IPS-18a (cell line): ENCODE data around the gene TMEM248.
"Not testable (repeated sequence)": the region's sequence is repeated elsewhere in the genome, so short reads cannot be mapped to it uniquely, and the experiment has no call there.

ENCODE experiments used
- H3K27ac ChIP-seq: one replicate; pipeline ENCODE4 v1.5.1; 2013; ENCODE audit warnings: low read length
- H3K27me3 ChIP-seq: one replicate; pipeline ENCODE4 v1.6.1; 2013; ENCODE audit warnings: mild to moderate bottlenecking, low read length; ENCODE audit not compliant: control insufficient read depth, insufficient read depth
- H3K36me3 ChIP-seq: one replicate; pipeline ENCODE4 v1.6.1; 2013; ENCODE audit warnings: low read depth, low read length; ENCODE audit not compliant: control insufficient read depth
- H3K4me1 ChIP-seq: one replicate; pipeline ENCODE4 v1.6.1; 2013; ENCODE audit warnings: low read depth, low read length; ENCODE audit not compliant: control insufficient read depth
- H3K4me3 ChIP-seq: one replicate; pipeline ENCODE4 v1.5.1; 2013; ENCODE audit warnings: low read length
- H3K9ac ChIP-seq: one replicate; pipeline ENCODE4 v1.6.1; 2013; ENCODE audit warnings: mild to moderate bottlenecking, low read length, moderate library complexity
- H3K9me3 ChIP-seq: one replicate; pipeline ENCODE4 v1.6.1; 2013; ENCODE audit warnings: low read depth, low read length; ENCODE audit not compliant: control insufficient read depth

The TMEM248 gene

DNA sequence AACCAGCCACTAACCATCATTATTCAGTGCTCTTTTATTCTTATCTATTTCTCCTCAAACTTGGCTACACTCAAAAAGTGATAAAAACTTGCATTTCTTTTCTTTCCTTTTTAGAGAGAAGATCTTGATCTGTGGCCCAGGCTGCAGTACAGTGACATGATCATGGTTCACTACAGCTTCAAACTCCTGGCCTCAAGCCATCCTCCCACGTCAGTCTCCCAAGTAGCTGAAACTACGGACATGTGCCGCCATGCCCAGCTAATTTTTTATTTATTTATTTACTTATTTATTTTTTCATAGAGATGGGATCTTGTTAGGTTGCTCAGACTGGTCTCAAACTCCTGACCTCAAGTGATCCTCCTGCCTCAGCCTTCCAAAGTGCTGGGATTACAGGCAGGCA, 24.6 kb upstream of the TMEM248 start:
- Histone ChIP-seq H3K27me3 (no peaks in the 10 kb centered on the region), H3K4me1 (no peaks in the 10 kb centered on the region), H3K4me3 (no peak overlapping the region), H3K36me3 (peaks cover 11% of the 10 kb centered on the region), H3K27ac (no peak overlapping the region), H3K9me3 (no peaks in the 10 kb centered on the region), H3K9ac (no peak overlapping the region)

DNA sequence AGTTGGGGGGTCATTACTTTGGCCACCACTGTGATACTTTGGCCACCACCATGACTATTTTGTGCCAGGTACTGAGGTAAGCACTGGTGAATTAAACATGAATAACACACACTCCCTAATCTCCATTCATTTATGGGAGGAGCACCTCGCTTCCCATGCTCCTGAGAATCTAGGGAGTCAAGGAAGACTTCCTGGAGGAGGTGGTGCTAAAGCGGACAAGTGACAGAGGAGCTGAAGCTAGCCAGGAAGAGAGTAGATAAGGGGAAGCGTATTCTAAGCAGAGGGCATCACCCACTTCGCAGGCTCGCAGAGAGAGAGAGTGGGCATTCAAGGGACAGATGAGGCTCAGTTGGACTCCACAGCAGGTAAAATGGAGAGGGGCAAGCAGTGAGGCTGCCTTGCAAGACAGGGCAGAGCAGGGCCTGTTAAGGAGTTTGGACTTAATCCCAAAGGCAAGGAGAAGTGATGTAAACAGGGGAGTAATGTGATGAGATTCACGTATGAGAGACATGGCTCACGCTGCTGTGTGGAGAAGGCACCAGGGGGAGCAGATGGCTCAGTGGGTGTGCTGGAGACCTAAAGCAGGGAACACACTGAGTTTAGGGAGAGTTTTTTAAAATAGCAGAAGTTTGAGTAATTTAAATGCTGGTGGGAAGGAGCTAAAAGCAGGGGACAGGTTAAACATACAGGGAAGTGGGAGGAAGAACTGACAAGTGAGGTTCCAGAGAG, 21.3 kb upstream of the TMEM248 start:
- H3K27me3 ChIP-seq: no peaks in the 10 kb centered on the region
- H3K36me3 ChIP-seq: peaks cover 11% of the 10 kb centered on the region
- H3K4me1 ChIP-seq: no peaks in the 10 kb centered on the region
- no peak overlapping the region for H3K4me3 ChIP-seq
- H3K9ac ChIP-seq: no peak overlapping the region
- no peaks in the 10 kb centered on the region for H3K9me3 ChIP-seq
- H3K27ac ChIP-seq: no peak overlapping the region

GRCh38 chr7:66901941-66902843, 18.8 kb upstream of the TMEM248 start:
- Histone ChIP-seq H3K27me3 (no peaks in the 10 kb centered on the region), H3K9ac (no peak overlapping the region), H3K4me3 (no peak overlapping the region)

GRCh38 chr7:66902844-66903180, 18.2 kb upstream of the TMEM248 start:
- Histone ChIP-seq H3K4me1 (no peaks in the 10 kb centered on the region), H3K27ac (no peak overlapping the region), H3K4me3 (no peak overlapping the region), H3K9ac (no peak overlapping the region), H3K9me3 (no peaks in the 10 kb centered on the region), H3K36me3 (peaks cover 11% of the 10 kb centered on the region), H3K27me3 (no peaks in the 10 kb centered on the region)

More at GRCh38 chr7:66901941-66902843, 18.8 kb upstream of the TMEM248 start:
- Histone ChIP-seq H3K4me1 (no peaks in the 10 kb centered on the region), H3K9me3 (no peaks in the 10 kb centered on the region), H3K27ac (no peak overlapping the region), H3K36me3 (peaks cover 11% of the 10 kb centered on the region)

DNA sequence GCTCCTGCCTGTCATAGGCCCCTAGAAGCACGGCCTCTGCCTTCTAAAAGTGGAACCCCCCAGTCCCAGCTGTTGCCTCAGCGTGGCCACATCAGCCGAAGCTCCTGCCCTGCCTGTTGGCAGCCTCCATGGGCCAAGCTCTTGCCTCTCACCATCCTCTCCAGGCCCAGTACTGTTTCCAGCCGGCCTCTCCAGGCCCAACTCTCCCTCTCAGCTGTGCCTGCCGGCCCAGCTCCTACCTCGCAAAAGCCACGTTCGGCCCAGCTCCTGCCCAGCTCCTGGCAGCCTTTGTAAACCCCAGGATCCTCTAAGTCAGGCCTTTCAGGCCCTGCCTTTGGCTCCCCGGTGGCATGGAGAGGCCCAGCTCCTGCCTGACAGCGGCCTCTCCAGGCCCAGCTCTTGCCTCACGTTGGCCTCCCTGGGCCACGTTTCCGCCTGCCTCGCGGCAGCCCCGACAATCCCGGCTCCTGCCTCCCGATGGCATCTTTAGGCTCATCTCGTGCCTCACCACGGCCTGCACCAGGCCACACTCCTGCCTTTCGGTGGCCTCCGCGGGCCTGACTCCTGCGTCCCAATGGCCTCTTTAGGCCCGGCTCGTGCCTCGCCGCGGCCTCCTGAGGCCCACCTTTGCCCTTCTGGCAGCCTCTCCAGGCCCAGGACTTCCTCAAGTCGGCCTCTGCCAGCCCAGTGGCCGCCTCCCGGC, 17.5 kb upstream of the TMEM248 start:
- Histone ChIP-seq H3K9me3 (no peaks in the 10 kb centered on the region), H3K36me3 (peaks cover 10% of the 10 kb centered on the region), H3K27me3 (no peaks in the 10 kb centered on the region), H3K9ac (no peak overlapping the region), H3K4me1 (no peaks in the 10 kb centered on the region), H3K4me3 (no peak overlapping the region), H3K27ac (no peak overlapping the region)

- H3K4me3 ChIP-seq: no peak overlapping the region
Measured at GRCh38 chr7:66904063-66904593, 16.9 kb upstream of the TMEM248 start.

GRCh38 chr7:66905278-66905677, 15.7 kb upstream of the TMEM248 start:
- no peaks in the 10 kb centered on the region for H3K4me1 ChIP-seq
- no peak overlapping the region for H3K4me3 ChIP-seq
- H3K27me3 ChIP-seq: no peaks in the 10 kb centered on the region
- H3K36me3 ChIP-seq: peaks cover 4% of the 10 kb centered on the region
- H3K27ac ChIP-seq: no peak overlapping the region
- H3K9me3 ChIP-seq: no peaks in the 10 kb centered on the region
- no peak overlapping the region for H3K9ac ChIP-seq

More at GRCh38 chr7:66904063-66904593, 16.9 kb upstream of the TMEM248 start:
- no peaks in the 10 kb centered on the region for H3K9me3 ChIP-seq
- no peak overlapping the region for H3K27ac ChIP-seq
- no peaks in the 10 kb centered on the region for H3K4me1 ChIP-seq
- no peak overlapping the region for H3K9ac ChIP-seq
- H3K27me3 ChIP-seq: no peaks in the 10 kb centered on the region
- H3K36me3 ChIP-seq: peaks cover 4% of the 10 kb centered on the region

DNA sequence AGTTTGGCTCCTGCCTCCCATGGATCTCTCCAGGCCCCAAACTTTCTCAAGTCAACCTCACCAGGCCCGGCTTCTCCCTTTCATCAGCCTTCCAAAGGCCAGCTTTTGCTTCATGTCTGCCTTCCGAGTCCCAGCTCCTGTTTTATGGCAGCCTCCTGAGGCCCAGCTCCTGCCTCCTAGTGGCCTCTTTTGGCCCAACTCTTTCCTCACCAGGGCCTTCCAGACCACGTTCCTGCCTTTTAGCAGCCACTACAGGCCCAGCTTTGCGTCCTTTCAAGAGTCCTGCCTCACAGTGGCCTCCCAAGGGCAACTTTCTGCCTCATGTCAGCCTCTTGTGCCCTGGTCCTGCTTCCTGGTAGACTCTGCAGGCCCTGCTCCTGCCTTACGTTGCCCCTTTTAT, 15.3 kb upstream of the TMEM248 start:
- H3K36me3 ChIP-seq: peaks cover 4% of the 10 kb centered on the region
- H3K27me3 ChIP-seq: no peaks in the 10 kb centered on the region
- no peak overlapping the region for H3K27ac ChIP-seq
- H3K4me3 ChIP-seq: no peak overlapping the region
- no peaks in the 10 kb centered on the region for H3K4me1 ChIP-seq
- no peak overlapping the region for H3K9ac ChIP-seq
- no peaks in the 10 kb centered on the region for H3K9me3 ChIP-seq

- H3K36me3 ChIP-seq: no peaks in the 10 kb centered on the region
Measured at GRCh38 chr7:66907731-66908130, 13.3 kb upstream of the TMEM248 start.

DNA sequence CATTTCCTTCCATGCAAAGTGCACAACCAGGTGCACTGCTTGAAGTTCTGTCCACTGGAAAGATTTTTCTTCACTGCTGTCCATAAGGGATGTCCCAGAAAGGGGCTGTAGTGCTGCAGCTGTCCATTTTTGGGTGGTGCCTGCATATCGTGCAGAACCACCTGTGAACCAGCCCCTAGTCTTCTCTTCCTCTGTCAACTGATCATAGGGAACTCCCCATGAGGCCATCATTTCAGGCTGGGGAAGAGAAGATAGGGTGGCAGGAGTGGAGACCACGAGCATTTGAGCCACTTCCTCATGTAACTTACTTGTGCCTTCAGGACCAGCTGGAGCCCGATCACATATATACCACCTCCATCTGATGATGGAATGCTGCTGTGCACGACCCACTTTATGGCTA, 12.4 kb upstream of the TMEM248 start:
- not testable (repeated sequence) for H3K27me3 ChIP-seq, H3K9ac ChIP-seq, H3K4me1 ChIP-seq, H3K27ac ChIP-seq, H3K4me3 ChIP-seq, H3K36me3 ChIP-seq, H3K9me3 ChIP-seq

More at GRCh38 chr7:66907731-66908130, 13.3 kb upstream of the TMEM248 start:
- Histone ChIP-seq H3K9ac (no peak overlapping the region), H3K4me1 (no peaks in the 10 kb centered on the region), H3K9me3 (no peaks in the 10 kb centered on the region), H3K4me3 (no peak overlapping the region), H3K27me3 (no peaks in the 10 kb centered on the region), H3K27ac (no peak overlapping the region)

GRCh38 chr7:66910789-66911188, 10.2 kb upstream of the TMEM248 start:
- Histone ChIP-seq H3K27ac (no peak overlapping the region), H3K36me3 (no peaks in the 10 kb centered on the region), H3K9ac (no peak overlapping the region), H3K4me3 (no peak overlapping the region), H3K4me1 (no peaks in the 10 kb centered on the region), H3K9me3 (no peaks in the 10 kb centered on the region), H3K27me3 (no peaks in the 10 kb centered on the region)
